Suprapubic skin (tissue), 4 donors: ENCODE measurements around the gene GATAD2A. TPM values are rescaled to one million over a fixed set of nuclear protein-coding genes. Genes with fewer than 3 reads are reported as not detected.

ENCODE experiments used
- DNase-seq, 2 donors: peaks; one replicate each; pipeline ENCODE4 v3.0.0-alpha.2; 2019; ENCODE audit warnings: low spot score in 2 of 2
- H3K27ac ChIP-seq: fragments of 200-600 bp; sonication (generic); one replicate; pipeline ENCODE4 v1.5.1; 2019
- H3K27me3 ChIP-seq: fragments of 200-600 bp; sonication (generic); one replicate; pipeline ENCODE4 v1.5.1; 2019
- H3K36me3 ChIP-seq: fragments of 200-600 bp; sonication (generic); one replicate; pipeline ENCODE4 v1.5.1; 2019
- H3K4me1 ChIP-seq: fragments of 200-600 bp; sonication (generic); one replicate; pipeline ENCODE4 v1.5.1; 2019
- H3K4me3 ChIP-seq: fragments of 200-600 bp; sonication (generic); one replicate; pipeline ENCODE4 v1.5.1; 2019; ENCODE audit warnings: mild to moderate bottlenecking
- H3K9me3 ChIP-seq: fragments of 200-600 bp; sonication (generic); one replicate; pipeline ENCODE4 v1.5.1; 2019
- EP300 ChIP-seq: sonication (generic); formaldehyde crosslinking; IDR thresholded peaks from one replicate; pipeline ENCODE4 v1.6.1; 2017; ENCODE audit warnings: antibody characterized with exemption
- POLR2A ChIP-seq, 2 donors: fragments of 450-650 bp; IDR thresholded peaks; one replicate each; pipeline ENCODE4 v1.6.1; 2017; ENCODE audit warnings: antibody characterized with exemption in 2 of 2, mild to moderate bottlenecking in 2 of 2, moderate library complexity in 2 of 2
- POLR2AphosphoS5 ChIP-seq, 3 donors: sonication (generic); formaldehyde crosslinking; IDR thresholded peaks; one replicate each; pipeline ENCODE4 v1.6.1; 2017; ENCODE audit warnings: antibody characterized with exemption in 3 of 3
- WGBS: methylation state at CpG from one replicate; pipeline ENCODE4 v1.1.5; 2018; 5-methylcytosine and 5-hydroxymethylcytosine counted together
- total RNA-seq, 4 donors: library from RNA; depleted of rRNA; stranded (reverse); fragments of >200 nt; gene quantifications; one replicate each; pipeline ENCODE4 v1.1.0, GENCODE V29; 2016
- TF ChIP-seq, protein P1 (sequence below), 2 donors: fragments of 200-600 bp in 1 of 2; fragments of 450-650 bp in 1 of 2; sonication (generic) in 1 of 2; IDR thresholded peaks; one replicate each; pipeline ENCODE4 v1.5.1; 2016 to 2019; ENCODE audit warnings: antibody characterized with exemption in 2 of 2, mild to moderate bottlenecking in 1 of 2, moderate library complexity in 1 of 2

GATAD2A gene
- total RNA-seq, 4 donors from 2014 or later, result 83.1 to 88.8 (median 86.4) TPM

DNA sequence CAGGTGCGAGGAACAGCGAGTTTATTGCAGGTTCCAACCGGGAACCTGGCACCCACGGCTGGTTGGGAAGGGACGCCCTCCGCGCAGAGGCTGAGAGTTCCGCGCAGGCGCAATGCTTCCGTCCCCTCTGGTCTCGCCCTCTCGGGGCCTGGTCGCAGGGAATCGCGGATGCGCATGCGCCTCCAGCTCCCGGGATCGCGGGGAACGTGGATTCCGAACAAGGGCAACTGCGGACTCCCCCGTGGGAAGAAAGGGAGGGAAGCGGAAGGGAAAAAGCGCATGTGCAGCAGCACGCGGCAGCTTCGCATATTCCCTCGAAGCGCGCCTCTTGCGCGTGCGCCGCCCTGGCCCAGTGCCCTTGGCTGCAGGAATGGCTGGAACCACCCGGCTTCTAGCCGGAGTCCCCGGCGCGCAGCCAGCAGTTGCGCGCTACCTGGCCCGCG, 108.8 kb downstream of the GATAD2A start:
- peaks cover 34% of the 10 kb centered on the region for H3K4me1 ChIP-seq
- WGBS, result 32% methylated on average over 45 of the region's 46 CpGs
- H3K4me3 ChIP-seq, result peak overlapping the region; percentile 18

DNA sequence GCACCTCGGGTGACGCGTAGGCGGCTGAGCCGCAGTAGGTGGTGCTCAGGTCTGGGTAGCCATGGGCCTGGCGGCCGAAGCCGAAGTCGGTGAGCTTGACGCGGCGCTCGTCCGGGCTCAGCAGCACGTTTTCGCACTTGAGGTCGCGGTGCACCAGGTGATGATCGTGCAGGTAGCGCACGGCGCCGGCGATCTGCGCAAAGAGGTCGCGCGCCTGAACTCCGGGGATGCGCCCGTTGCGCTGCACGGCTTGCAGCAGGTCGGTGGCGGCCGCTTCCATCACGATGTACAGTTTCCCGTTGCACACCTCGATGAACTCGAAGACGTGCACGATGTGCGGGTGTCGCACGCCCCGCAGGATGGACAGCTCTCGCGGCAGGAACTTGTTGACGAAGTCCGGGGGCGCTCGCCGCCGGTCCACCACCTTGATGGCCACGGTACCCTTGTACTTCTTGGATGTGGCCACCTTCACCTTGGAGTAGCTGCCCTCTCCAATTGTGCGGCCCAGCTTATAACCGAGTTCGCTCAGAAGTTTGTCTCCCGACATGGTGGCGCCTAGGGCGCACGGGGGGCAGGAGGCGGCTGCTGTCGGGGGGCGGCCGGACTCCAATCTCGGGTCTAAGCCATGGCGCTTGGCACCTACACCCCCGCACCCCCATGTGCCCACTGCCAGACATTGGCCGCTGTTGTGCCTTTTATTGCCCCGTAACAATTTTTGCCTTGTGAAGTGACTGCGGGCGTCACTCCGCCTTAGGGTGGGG, 109.6 kb downstream of the GATAD2A start, which contains the start of gene TSSK6:
Gene TSSK6 (minus strand): TSS at position 668 of the 761 bp plus-strand sequence. CDS start 121 bp downstream, at position 547.
- Histone ChIP-seq H3K9me3 (no peaks in the 10 kb centered on the region), H3K27me3 (no peaks in the 10 kb centered on the region), H3K4me3 (peak within 1 kb of the TSS; percentile 75), H3K36me3 (peaks cover 6% of the 10 kb centered on the region), H3K4me1 (peaks cover 34% of the 10 kb centered on the region), H3K27ac (peak within 1 kb of the TSS; percentile 81)
- no peak for TF ChIP-seq EP300
- no peak for TF ChIP-seq POLR2AphosphoS5 (IDR thresholded peaks at IDR 0.05)
- TF ChIP-seq POLR2A (IDR thresholded peaks at IDR 0.05), result no peak
- TF ChIP-seq, protein P1, sequence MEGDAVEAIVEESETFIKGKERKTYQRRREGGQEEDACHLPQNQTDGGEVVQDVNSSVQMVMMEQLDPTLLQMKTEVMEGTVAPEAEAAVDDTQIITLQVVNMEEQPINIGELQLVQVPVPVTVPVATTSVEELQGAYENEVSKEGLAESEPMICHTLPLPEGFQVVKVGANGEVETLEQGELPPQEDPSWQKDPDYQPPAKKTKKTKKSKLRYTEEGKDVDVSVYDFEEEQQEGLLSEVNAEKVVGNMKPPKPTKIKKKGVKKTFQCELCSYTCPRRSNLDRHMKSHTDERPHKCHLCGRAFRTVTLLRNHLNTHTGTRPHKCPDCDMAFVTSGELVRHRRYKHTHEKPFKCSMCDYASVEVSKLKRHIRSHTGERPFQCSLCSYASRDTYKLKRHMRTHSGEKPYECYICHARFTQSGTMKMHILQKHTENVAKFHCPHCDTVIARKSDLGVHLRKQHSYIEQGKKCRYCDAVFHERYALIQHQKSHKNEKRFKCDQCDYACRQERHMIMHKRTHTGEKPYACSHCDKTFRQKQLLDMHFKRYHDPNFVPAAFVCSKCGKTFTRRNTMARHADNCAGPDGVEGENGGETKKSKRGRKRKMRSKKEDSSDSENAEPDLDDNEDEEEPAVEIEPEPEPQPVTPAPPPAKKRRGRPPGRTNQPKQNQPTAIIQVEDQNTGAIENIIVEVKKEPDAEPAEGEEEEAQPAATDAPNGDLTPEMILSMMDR (IDR thresholded peaks at IDR 0.05), result no peak
- 89% methylated on average over 38 of the region's 74 CpGs for WGBS
- peak in 1 of 2 donors; percentile 74 for DNase-seq

More for the DNA sequence above, 108.8 kb downstream of the GATAD2A start:
- TF ChIP-seq POLR2A (IDR thresholded peaks at IDR 0.05), result no peak
- peak in 2 of 3 donors; percentile 13 to 52 for TF ChIP-seq POLR2AphosphoS5 (IDR thresholded peaks at IDR 0.05)
- TF ChIP-seq, protein P1 (IDR thresholded peaks at IDR 0.05), result no peak
- no peak for TF ChIP-seq EP300
- no peak overlapping the region for H3K27ac ChIP-seq
- H3K36me3 ChIP-seq, result no peaks in the 10 kb centered on the region
- DNase-seq, result peak in 1 of 2 donors; percentile 75
- H3K9me3 ChIP-seq, result no peaks in the 10 kb centered on the region
- no peaks in the 10 kb centered on the region for H3K27me3 ChIP-seq

DNA sequence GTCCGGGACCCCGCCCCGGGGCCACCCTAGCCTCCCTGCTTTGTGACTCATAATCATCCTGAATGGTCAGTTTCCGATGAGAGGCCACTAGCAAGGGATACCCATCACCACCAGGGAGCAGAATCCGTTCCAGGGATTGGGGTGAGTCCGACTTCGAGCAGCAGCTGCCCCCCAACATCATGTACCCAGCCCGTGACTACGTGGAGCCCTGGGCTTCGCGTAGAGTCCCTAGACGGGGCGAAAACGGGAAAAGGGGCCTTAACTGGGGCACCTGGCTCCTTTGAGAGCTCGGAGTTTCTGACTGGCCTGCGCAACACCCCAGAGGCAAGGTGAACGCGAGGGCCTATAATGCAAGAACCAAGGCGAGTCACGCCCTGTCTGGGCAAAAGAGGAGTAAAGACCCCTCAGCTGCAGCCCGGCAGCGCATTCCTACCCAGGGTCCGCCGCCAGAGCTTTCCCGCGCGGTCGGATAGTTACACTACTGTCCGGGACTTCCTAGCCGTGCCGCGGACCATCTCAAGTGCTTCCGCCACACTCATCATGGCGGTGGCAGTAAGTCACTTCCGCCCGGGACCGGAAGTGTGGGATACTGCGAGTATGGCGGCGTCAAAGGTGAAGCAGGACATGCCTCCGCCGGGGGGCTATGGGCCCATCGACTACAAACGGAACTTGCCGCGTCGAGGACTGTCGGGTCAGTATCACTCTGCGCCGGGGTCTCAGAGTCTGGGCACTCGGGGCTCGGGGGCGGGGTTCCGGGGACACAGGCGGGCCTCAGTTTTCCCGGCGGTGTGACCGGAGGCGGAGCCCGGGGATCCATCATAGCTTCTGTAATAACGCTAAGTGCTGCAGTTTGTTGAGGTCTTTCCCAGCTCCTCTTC, 110.4 kb downstream of the GATAD2A start, which contains the start of gene NDUFA13:
Gene NDUFA13 (plus strand): TSS at position 584 of the 878 bp plus-strand sequence. CDS start 14 bp downstream, at position 598.
- H3K27me3 ChIP-seq, result no peaks in the 10 kb centered on the region
- TF ChIP-seq POLR2A (IDR thresholded peaks at IDR 0.05) (peak in 1 of 2 donors; percentile 73), POLR2AphosphoS5 (IDR thresholded peaks at IDR 0.05) (peak; percentile 99 to 100 (median 100)), EP300 (no peak)
- TF ChIP-seq, protein P1 (IDR thresholded peaks at IDR 0.05), result no peak
- H3K4me3 ChIP-seq, result peak within 1 kb of the TSS; percentile 75
- peaks cover 34% of the 10 kb centered on the region for H3K4me1 ChIP-seq
- 20% methylated on average over 20 of the region's 61 CpGs for WGBS
- H3K27ac ChIP-seq, result peak within 1 kb of the TSS; percentile 81
- DNase-seq, result peak; percentile 96
- no peaks in the 10 kb centered on the region for H3K9me3 ChIP-seq
- H3K36me3 ChIP-seq, result peaks cover 10% of the 10 kb centered on the region

DNA sequence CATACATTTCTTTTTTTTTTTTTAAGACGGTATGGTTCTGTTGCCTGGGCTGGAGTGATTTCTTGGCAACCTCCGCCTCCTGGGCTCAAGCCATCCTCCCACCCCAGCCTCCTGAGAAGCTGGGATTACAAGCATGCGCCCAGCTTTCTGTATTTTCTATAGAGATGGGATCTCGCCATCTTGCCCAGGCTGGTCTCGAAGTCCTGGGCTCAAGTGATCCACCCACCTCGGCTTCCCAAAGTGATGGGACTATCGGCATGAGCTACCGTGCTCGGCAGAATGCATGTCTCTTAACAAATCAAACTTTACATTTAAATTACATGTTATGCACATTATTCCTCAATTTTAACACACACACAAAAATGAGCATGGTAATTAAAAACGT, 111.8 kb downstream of the GATAD2A start:
- Histone ChIP-seq H3K9me3 (no peaks in the 10 kb centered on the region), H3K36me3 (peaks cover 10% of the 10 kb centered on the region), H3K27me3 (no peaks in the 10 kb centered on the region), H3K4me3 (peak overlapping the region; percentile 75), H3K4me1 (peaks cover 34% of the 10 kb centered on the region), H3K27ac (no peak overlapping the region)
- no peak for DNase-seq
- TF ChIP-seq, protein P1 (IDR thresholded peaks at IDR 0.05), result no peak
- WGBS, result 82% methylated on average over 10 of the region's 10 CpGs
